Measurements from ENCODE around the gene CRYBG3.

CRYBG3 gene

DNA sequence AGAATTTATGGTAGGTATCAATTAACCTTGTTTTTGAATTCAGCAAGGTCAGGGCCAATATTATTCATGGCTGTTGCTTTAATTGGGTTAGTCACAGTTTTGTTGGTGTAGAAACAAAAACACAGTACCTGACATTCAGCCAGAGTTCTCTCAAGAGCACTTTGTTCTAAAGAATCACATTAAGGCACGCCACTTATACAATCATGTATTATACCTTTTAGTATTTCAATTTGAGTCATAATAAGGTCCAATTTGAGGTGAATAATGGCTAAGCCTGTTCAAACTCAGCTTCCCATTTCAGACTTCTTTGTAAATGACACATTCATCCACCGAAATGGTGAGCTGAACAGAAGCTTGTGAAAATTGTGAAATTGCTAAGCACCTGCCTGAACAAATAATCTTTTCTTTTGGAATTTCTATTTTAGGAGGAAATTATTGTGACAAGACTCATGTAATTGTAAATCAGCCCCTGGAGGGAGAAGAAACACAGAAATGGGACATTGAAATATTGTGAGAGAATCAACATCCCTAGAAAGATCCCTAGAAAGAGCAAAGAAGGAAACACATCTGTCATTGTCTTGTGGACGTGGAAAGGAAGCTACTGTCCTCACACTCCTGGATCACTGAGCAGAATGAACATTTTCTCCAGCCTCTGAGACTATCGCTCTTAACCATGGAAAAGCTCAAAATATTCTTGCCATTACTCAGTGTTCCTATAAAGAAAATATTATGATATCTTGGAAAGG lies 121.2 kb downstream of the CRYBG3 start:
- no peak overlapping the region for H3K14ac ChIP-seq (ENCODE audit: low read length in 2 of 2)
- no peaks in the 10 kb centered on the region for H3K27me3 ChIP-seq (ENCODE audit: control insufficient read depth in 1 of 2, insufficient read depth in 1 of 2, low read length in 2 of 2)
- no peak overlapping the region for H3K4ac ChIP-seq (ENCODE audit: low read depth in 1 of 2, low read length in 2 of 2)
- no peaks in the 10 kb centered on the region for H3K9me3 ChIP-seq (ENCODE audit: control insufficient read depth, low read length)
- no peak overlapping the region for H3K9ac ChIP-seq (ENCODE audit: low read length)
- H4K8ac ChIP-seq (ENCODE audit: low read length) = no peak overlapping the region
- no peak overlapping the region for H2BK15ac ChIP-seq (ENCODE audit: low read depth, poor library complexity, severe bottlenecking)
- no peak overlapping the region for H3K4me2 ChIP-seq (ENCODE audit: low read length, poor library complexity, severe bottlenecking)
- no peak overlapping the region for H3K27ac ChIP-seq (ENCODE audit: low read length, poor library complexity, severe bottlenecking)
- H3K79me1 ChIP-seq (replicated peaks; ENCODE audit: low read length, poor library complexity, severe bottlenecking) = no peaks in the 10 kb centered on the region
- no peak overlapping the region for H3K18ac ChIP-seq (ENCODE audit: low read depth in 1 of 2, low read length in 2 of 2)
- H2BK12ac ChIP-seq (ENCODE audit: low read length in 2 of 2) = no peak overlapping the region
- H2AK5ac ChIP-seq (ENCODE audit: low read length, severe bottlenecking) = no peak overlapping the region
- no peak overlapping the region for H3K23ac ChIP-seq (ENCODE audit: low read length in 2 of 2)
- no peak overlapping the region for H2BK5ac ChIP-seq (ENCODE audit: low read depth, low read length, poor library complexity, severe bottlenecking)
- 95% methylated on average over 2 of the region's 4 CpGs for WGBS
- H3K4me1 ChIP-seq (ENCODE audit: control insufficient read depth, insufficient read depth, low read depth, low read length) = no peaks in the 10 kb centered on the region
- H2AFZ ChIP-seq (ENCODE audit: low read depth, low read length) = no peak overlapping the region
- no peak overlapping the region for H4K91ac ChIP-seq (ENCODE audit: low read length)
- no peak for DNase-seq
- peaks cover 0 to 87% of the 10 kb centered on the region in 2 experiments for H3K36me3 ChIP-seq (ENCODE audit: control insufficient read depth in 1 of 2, insufficient read depth in 2 of 2, low read depth in 1 of 2, low read length in 2 of 2)
- no peak overlapping the region for H3K4me3 ChIP-seq (ENCODE audit: insufficient read depth in 1 of 2, low read depth in 1 of 2, low read length in 2 of 2)
- H2BK120ac ChIP-seq (ENCODE audit: low read depth, low read length) = no peak overlapping the region

DNA sequence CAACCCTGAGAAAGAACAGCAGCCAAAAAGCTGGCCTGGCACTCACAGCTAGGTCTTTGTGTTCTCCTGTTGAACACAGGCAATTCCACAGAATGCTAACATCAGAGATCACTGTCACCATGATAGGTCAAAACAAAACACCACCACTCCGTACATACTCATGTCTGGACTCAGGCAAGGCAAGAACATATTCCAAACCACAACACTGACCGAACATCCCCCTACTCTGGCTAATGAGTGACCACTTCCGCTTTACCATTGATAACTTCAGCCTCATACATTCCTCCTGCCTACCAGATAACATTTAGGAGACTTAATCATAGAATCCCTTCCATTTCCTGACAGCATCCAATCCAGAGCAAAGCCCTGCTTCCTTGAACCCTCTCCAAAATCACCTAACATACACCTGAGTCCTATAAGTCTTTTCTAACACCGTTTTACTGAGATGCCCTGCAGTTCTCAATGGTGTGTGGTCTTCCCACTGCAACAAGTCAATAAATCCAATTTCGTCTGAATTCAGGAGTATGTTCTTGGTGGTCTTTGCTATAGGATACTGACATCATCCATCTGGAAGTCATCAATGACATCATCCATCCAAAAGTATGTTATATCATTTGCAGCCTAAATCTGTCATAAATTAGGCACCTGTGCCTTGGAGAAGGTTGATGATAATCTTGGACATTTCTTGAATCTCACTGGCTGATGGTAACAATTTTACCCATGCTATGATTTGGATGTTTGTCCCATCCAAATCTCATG lies 126.7 kb downstream of the CRYBG3 start:
- no peak overlapping the region for H2AK5ac ChIP-seq (ENCODE audit: low read length, severe bottlenecking)

DNA sequence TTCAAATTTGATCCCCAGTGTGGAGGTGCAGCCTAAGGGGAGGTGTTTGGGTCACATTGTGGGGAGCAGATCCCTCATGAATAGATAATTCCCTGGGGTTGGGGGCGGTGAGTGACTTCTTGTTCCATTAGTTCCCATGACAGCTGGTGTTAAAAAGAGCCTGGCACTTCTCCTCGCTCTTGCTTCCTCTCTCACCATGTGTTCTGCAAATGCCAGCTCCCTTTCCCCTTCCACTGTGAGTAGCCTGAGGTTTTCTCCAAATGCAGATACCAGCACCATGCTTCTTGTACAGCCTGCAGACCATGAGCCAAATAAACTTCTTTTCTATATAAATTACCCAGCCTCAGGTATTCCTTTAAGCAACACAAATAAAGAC lies 127.3 kb downstream of the CRYBG3 start:
- Histone ChIP-seq H3K4me2 (ENCODE audit: low read length, poor library complexity, severe bottlenecking) (no peak overlapping the region), H3K23ac (ENCODE audit: low read length in 2 of 2) (no peak overlapping the region), H2AK5ac (ENCODE audit: low read length, severe bottlenecking) (no peak overlapping the region), H4K91ac (ENCODE audit: low read length) (no peak overlapping the region), H2BK15ac (ENCODE audit: low read depth, poor library complexity, severe bottlenecking) (no peak overlapping the region), H2BK12ac (ENCODE audit: low read length in 2 of 2) (no peak overlapping the region), H2BK120ac (ENCODE audit: low read depth, low read length) (no peak overlapping the region), H3K79me1 (replicated peaks; ENCODE audit: low read length, poor library complexity, severe bottlenecking) (no peaks in the 10 kb centered on the region), H3K9me3 (ENCODE audit: control insufficient read depth, low read length) (no peaks in the 10 kb centered on the region), H3K18ac (ENCODE audit: low read depth in 1 of 2, low read length in 2 of 2) (no peak overlapping the region), H4K8ac (ENCODE audit: low read length) (no peak overlapping the region), H3K36me3 (ENCODE audit: control insufficient read depth in 1 of 2, insufficient read depth in 2 of 2, low read depth in 1 of 2, low read length in 2 of 2) (peaks cover 7 to 85% of the 10 kb centered on the region in 2 experiments), H3K4ac (ENCODE audit: low read depth in 1 of 2, low read length in 2 of 2) (no peak overlapping the region), H2BK5ac (ENCODE audit: low read depth, low read length, poor library complexity, severe bottlenecking) (no peak overlapping the region), H3K14ac (ENCODE audit: low read length in 2 of 2) (no peak overlapping the region), H3K9ac (ENCODE audit: low read length) (no peak overlapping the region), H3K27ac (ENCODE audit: low read length, poor library complexity, severe bottlenecking) (no peak overlapping the region), H3K4me1 (ENCODE audit: control insufficient read depth, insufficient read depth, low read depth, low read length) (no peaks in the 10 kb centered on the region), H3K27me3 (ENCODE audit: control insufficient read depth in 1 of 2, insufficient read depth in 1 of 2, low read length in 2 of 2) (no peaks in the 10 kb centered on the region), H2AFZ (ENCODE audit: low read depth, low read length) (no peak overlapping the region), H3K4me3 (ENCODE audit: insufficient read depth in 1 of 2, low read depth in 1 of 2, low read length in 2 of 2) (no peak overlapping the region)
- no peak for DNase-seq
- WGBS = 97% methylated on average over 2 of the region's 2 CpGs

More for the DNA sequence above, 126.7 kb downstream of the CRYBG3 start:
- Histone ChIP-seq H2BK12ac (ENCODE audit: low read length in 2 of 2) (no peak overlapping the region), H3K9me3 (ENCODE audit: control insufficient read depth, low read length) (no peaks in the 10 kb centered on the region), H3K9ac (ENCODE audit: low read length) (no peak overlapping the region), H3K23ac (ENCODE audit: low read length in 2 of 2) (no peak overlapping the region), H3K27me3 (ENCODE audit: control insufficient read depth in 1 of 2, insufficient read depth in 1 of 2, low read length in 2 of 2) (no peaks in the 10 kb centered on the region), H2BK120ac (ENCODE audit: low read depth, low read length) (no peak overlapping the region), H3K4me3 (ENCODE audit: insufficient read depth in 1 of 2, low read depth in 1 of 2, low read length in 2 of 2) (no peak overlapping the region), H4K91ac (ENCODE audit: low read length) (no peak overlapping the region), H2BK15ac (ENCODE audit: low read depth, poor library complexity, severe bottlenecking) (no peak overlapping the region), H4K8ac (ENCODE audit: low read length) (no peak overlapping the region), H2BK5ac (ENCODE audit: low read depth, low read length, poor library complexity, severe bottlenecking) (no peak overlapping the region), H3K79me1 (replicated peaks; ENCODE audit: low read length, poor library complexity, severe bottlenecking) (no peaks in the 10 kb centered on the region), H3K18ac (ENCODE audit: low read depth in 1 of 2, low read length in 2 of 2) (no peak overlapping the region), H3K27ac (ENCODE audit: low read length, poor library complexity, severe bottlenecking) (no peak overlapping the region), H3K36me3 (ENCODE audit: control insufficient read depth in 1 of 2, insufficient read depth in 2 of 2, low read depth in 1 of 2, low read length in 2 of 2) (peaks cover 5 to 85% of the 10 kb centered on the region in 2 experiments), H3K4me1 (ENCODE audit: control insufficient read depth, insufficient read depth, low read depth, low read length) (no peaks in the 10 kb centered on the region), H2AFZ (ENCODE audit: low read depth, low read length) (no peak overlapping the region), H3K14ac (ENCODE audit: low read length in 2 of 2) (no peak overlapping the region), H3K4ac (ENCODE audit: low read depth in 1 of 2, low read length in 2 of 2) (no peak overlapping the region), H3K4me2 (ENCODE audit: low read length, poor library complexity, severe bottlenecking) (no peak overlapping the region)
- WGBS = 94% methylated on average over 4 of the region's 5 CpGs
- DNase-seq = no peak

- peaks cover 9 to 85% of the 10 kb centered on the region in 2 experiments for H3K36me3 ChIP-seq (ENCODE audit: control insufficient read depth in 1 of 2, insufficient read depth in 2 of 2, low read depth in 1 of 2, low read length in 2 of 2)
- H3K4me3 ChIP-seq (ENCODE audit: insufficient read depth in 1 of 2, low read depth in 1 of 2, low read length in 2 of 2) = no peak overlapping the region
- DNase-seq = no peak
- no peak overlapping the region for H3K9ac ChIP-seq (ENCODE audit: low read length)
- H3K27ac ChIP-seq (ENCODE audit: low read length, poor library complexity, severe bottlenecking) = no peak overlapping the region
- H3K18ac ChIP-seq (ENCODE audit: low read depth in 1 of 2, low read length in 2 of 2) = no peak overlapping the region
- H3K79me1 ChIP-seq (replicated peaks; ENCODE audit: low read length, poor library complexity, severe bottlenecking) = no peaks in the 10 kb centered on the region
- no peak overlapping the region for H4K91ac ChIP-seq (ENCODE audit: low read length)
- H3K9me3 ChIP-seq (ENCODE audit: control insufficient read depth, low read length) = no peaks in the 10 kb centered on the region
- H3K4me1 ChIP-seq (ENCODE audit: control insufficient read depth, insufficient read depth, low read depth, low read length) = no peaks in the 10 kb centered on the region
- H2BK15ac ChIP-seq (ENCODE audit: low read depth, poor library complexity, severe bottlenecking) = no peak overlapping the region
- H2BK120ac ChIP-seq (ENCODE audit: low read depth, low read length) = no peak overlapping the region
- H3K14ac ChIP-seq (ENCODE audit: low read length in 2 of 2) = no peak overlapping the region
- H3K4ac ChIP-seq (ENCODE audit: low read depth in 1 of 2, low read length in 2 of 2) = no peak overlapping the region
- no peak overlapping the region for H3K23ac ChIP-seq (ENCODE audit: low read length in 2 of 2)
- no peak overlapping the region for H2BK5ac ChIP-seq (ENCODE audit: low read depth, low read length, poor library complexity, severe bottlenecking)
- no peaks in the 10 kb centered on the region for H3K27me3 ChIP-seq (ENCODE audit: control insufficient read depth in 1 of 2, insufficient read depth in 1 of 2, low read length in 2 of 2)
- no peak overlapping the region for H2AFZ ChIP-seq (ENCODE audit: low read depth, low read length)
- H2AK5ac ChIP-seq (ENCODE audit: low read length, severe bottlenecking) = no peak overlapping the region
- H3K4me2 ChIP-seq (ENCODE audit: low read length, poor library complexity, severe bottlenecking) = no peak overlapping the region
- no peak overlapping the region for H4K8ac ChIP-seq (ENCODE audit: low read length)
- no peak overlapping the region for H2BK12ac ChIP-seq (ENCODE audit: low read length in 2 of 2)
- WGBS = 81% methylated on average over 5 of the region's 5 CpGs
These were observed 127.9 kb downstream of the CRYBG3 start for GRCh38 chr3:97949743-97950142.
